ENCODE measurements around the gene ACACB.
A peak's percentile ranks its signal among the peaks of the same experiment; 100 is the strongest.

The ACACB gene

GRCh38 chr12:109276160-109276559, 159.8 kb downstream of the ACACB start:
- H3K9me3 ChIP-seq (ENCODE audit: control insufficient read depth, insufficient read depth, low read length), result no peaks in the 10 kb centered on the region
- H3K36me3 ChIP-seq (ENCODE audit: insufficient read depth, low read length), result no peaks in the 10 kb centered on the region
- H3K4me1 ChIP-seq (ENCODE audit: insufficient read depth, low read length), result peaks cover 9% of the 10 kb centered on the region; the same call in 1 of the 2 replicates
- no peak overlapping the region for H3K9ac ChIP-seq (ENCODE audit: low read depth, low read length)

DNA sequence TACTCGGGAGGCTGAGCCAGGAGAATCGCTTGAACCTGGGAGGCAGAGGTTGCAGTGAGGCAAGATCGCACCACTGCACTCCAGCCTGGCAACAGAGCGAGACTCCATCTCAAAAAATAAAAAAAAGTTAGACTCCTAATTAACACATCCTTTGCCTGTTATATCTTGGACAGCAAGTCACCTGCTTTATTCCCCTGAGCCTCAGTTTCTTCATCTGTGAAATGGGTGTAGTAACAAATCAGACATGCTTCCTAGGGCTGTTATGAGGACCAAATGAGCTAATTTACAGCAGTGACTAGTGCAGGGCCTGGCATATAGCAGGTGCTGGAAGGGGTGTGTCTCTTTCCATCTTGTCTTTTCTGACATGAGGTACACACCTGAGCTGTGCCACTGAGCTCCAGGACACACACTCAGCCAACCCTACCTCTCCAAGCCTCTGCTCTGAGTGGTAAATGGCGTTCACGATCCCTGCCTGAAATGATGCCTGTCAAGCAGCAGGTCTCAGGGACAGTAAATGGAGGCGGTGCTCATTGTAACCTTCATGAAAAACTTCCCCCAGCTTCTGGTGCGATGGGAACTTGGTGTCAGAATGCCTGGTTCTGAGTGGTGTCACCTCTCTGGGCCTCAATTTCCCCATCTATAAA, 161.0 kb downstream of the ACACB start:
- Histone ChIP-seq H3K9me3 (ENCODE audit: control insufficient read depth, insufficient read depth, low read length) (no peaks in the 10 kb centered on the region), H3K4me1 (ENCODE audit: insufficient read depth, low read length) (peaks cover 9% of the 10 kb centered on the region; the same call in 1 of the 2 replicates), H3K36me3 (ENCODE audit: insufficient read depth, low read length) (no peaks in the 10 kb centered on the region), H3K9ac (ENCODE audit: low read depth, low read length) (no peak overlapping the region)

DNA sequence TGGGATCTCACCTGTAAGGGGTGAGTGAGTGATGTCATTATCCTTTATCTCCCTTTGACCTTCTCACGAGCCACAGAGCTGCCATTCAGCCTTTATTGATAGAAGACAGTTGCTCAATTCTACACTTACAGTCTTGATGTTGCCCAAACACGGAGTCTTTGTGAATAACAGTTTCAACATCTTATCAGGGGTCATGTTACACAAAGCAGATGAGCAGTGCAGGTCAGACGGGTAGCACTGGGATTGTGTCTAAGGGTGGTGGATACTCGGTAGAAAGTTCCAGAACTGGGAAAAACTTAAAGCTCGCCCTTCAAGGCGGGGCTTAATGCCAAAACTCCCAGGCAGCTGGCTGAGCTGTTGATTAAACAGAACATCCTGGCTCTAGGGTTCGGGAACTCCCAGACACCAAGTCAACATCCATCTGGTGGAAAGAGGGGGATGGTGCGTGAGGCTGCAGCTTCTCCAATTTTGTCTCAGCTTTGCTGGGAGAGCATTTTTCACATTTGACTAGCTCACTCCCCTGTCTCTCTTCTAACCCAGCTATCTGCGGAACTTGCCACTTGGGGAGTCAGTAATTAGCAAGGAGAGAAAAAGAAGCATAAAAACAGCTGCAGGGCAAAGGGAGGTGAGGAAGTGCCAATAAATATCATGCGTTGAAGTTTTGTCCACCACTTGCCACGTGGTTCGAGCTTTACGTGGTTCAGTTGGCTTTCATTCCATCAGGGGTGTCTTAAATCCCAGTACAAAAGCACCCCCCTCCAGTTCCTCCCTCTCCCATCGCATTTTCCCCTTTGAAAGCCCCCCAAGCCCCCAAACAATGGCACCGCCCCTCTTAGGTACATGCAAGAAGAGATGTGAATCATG, 161.7 kb downstream of the ACACB start:
- H3K36me3 ChIP-seq (ENCODE audit: insufficient read depth, low read length), result no peaks in the 10 kb centered on the region
- H3K9ac ChIP-seq (ENCODE audit: low read depth, low read length), result no peak overlapping the region
- H3K4me1 ChIP-seq (ENCODE audit: insufficient read depth, low read length), result peaks cover 9% of the 10 kb centered on the region; the same call in 1 of the 2 replicates
- no peaks in the 10 kb centered on the region for H3K9me3 ChIP-seq (ENCODE audit: control insufficient read depth, insufficient read depth, low read length)

DNA sequence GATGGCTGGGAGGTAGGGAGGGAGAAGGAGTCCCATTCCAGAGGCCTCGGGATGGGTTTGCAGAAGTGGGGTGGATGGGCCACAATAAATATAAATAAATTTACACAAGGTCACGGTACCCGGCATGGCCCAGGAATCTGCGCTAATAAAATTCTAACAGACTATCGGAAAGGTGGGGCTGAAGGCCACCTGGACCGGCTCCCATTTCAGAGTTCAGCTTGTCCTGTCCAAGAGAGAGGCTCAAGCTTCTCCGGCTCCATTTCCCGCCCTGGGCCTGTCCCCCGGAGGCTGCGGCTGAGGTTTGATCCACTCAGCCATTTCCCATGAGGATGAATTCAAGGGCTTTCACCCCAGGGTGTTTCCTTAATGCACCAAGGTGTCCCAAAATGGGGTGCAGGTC, 162.5 kb downstream of the ACACB start:
- Histone ChIP-seq H3K36me3 (ENCODE audit: insufficient read depth, low read length) (no peaks in the 10 kb centered on the region), H3K9ac (ENCODE audit: low read depth, low read length) (no peak overlapping the region), H3K9me3 (ENCODE audit: control insufficient read depth, insufficient read depth, low read length) (no peaks in the 10 kb centered on the region), H3K4me1 (ENCODE audit: insufficient read depth, low read length) (peaks cover 9% of the 10 kb centered on the region; the same call in 1 of the 2 replicates)

DNA sequence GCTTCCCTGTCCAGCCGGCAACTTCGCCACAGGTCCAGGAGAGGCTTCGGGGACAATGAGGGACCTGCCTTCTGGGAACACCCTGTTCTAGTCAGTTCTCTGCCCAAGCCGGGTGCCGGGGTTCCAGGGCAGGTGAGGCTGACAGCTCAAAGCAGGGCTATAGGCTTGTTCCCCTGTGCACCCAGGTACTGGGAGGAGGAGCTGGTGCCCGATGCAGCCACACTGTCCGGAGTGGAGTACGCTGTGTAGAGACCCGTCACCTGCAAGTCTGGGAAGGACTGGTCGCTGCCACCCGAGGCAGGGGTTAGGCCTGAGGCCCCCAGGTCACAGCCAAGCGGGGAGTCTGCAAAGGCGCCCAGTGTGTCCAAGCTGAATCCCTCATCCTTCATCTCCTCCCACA, 163.1 kb downstream of the ACACB start:
- no peak overlapping the region for H3K9ac ChIP-seq (ENCODE audit: low read depth, low read length)
- no peaks in the 10 kb centered on the region for H3K36me3 ChIP-seq (ENCODE audit: insufficient read depth, low read length)
- no peaks in the 10 kb centered on the region for H3K9me3 ChIP-seq (ENCODE audit: control insufficient read depth, insufficient read depth, low read length)
- H3K4me1 ChIP-seq (ENCODE audit: insufficient read depth, low read length), result peaks cover 9% of the 10 kb centered on the region; the same call in 1 of the 2 replicates

DNA sequence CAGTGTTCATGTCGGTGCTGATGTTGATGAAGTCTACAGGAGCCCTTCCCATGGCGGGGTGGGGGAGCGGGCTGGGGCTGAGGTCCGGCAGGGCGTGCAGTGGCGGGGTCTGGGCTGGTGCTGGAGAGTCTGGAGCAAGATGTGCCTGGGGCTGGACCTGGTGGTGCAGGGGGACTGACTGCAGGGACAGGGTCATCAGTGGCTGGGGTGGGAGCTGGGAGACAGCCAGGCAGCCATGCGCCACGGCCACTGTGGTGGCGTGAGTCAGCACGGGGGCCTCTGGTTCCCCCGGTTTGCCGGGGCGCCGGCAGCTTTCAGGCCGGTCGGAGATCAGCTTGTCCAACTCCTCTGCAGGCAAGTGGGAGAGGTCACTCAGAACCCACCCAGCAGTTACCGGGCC, 165.1 kb downstream of the ACACB start:
- Histone ChIP-seq H3K36me3 (ENCODE audit: insufficient read depth, low read length) (no peaks in the 10 kb centered on the region), H3K9me3 (ENCODE audit: control insufficient read depth, insufficient read depth, low read length) (no peaks in the 10 kb centered on the region), H3K4me1 (ENCODE audit: insufficient read depth, low read length) (peaks cover 9% of the 10 kb centered on the region; the same call in 1 of the 2 replicates), H3K9ac (ENCODE audit: low read depth, low read length) (no peak overlapping the region)

DNA sequence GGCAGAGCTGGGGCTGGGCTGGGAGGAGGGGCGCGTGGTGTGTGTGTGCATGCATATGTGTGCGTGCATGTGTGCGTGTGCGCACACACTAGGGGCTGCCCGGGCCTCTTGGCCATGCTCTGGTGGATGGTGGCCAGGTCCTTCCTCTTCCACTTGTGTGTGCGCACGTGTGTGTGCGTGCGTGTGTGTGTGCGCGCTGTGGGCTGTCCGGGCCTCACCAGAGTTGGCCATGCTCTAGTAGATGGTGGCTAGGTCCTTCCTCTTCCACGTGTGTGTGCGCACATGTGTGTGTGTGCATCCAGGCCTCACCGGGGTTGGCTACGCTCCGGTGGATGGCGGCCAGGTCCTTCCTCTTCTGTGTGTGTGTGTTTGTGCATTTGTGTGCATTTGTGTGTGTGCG, 168.0 kb downstream of the ACACB start:
- Histone ChIP-seq H3K4me1 (ENCODE audit: insufficient read depth, low read length) (no peaks in the 10 kb centered on the region), H3K36me3 (ENCODE audit: insufficient read depth, low read length) (no peaks in the 10 kb centered on the region), H3K9ac (ENCODE audit: low read depth, low read length) (no peak overlapping the region), H3K9me3 (ENCODE audit: control insufficient read depth, insufficient read depth, low read length) (no peaks in the 10 kb centered on the region)

DNA sequence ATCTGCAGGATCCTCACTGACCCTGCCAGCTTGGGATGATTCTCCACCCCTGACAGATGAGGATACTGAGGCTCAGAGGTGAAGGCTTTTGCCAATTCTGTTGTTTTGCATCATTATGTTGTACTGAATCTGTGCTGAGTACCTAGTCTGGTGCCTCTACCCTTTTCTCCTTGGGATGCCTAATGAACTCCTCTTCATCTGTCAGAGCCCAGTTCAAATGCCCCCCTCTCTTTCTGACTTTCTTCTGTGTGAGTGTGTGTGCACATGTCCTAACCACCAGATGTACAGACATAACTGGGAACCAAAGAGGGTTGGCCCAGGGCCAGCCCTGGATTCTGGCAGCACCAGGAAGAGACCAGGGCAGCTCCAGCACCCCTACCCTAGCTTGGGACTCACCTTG, 169.9 kb downstream of the ACACB start:
- H3K9ac ChIP-seq (ENCODE audit: low read depth, low read length), result no peak overlapping the region
- H3K9me3 ChIP-seq (ENCODE audit: control insufficient read depth, insufficient read depth, low read length), result no peaks in the 10 kb centered on the region

GRCh38 chr12:109286652-109287051, 170.3 kb downstream of the ACACB start:
- H3K36me3 ChIP-seq (ENCODE audit: insufficient read depth, low read length), result no peaks in the 10 kb centered on the region
- H3K4me1 ChIP-seq (ENCODE audit: insufficient read depth, low read length), result no peaks in the 10 kb centered on the region; the same call in 1 of the 2 replicates
- no peak overlapping the region for H3K9ac ChIP-seq (ENCODE audit: low read depth, low read length)
- no peaks in the 10 kb centered on the region for H3K9me3 ChIP-seq (ENCODE audit: control insufficient read depth, insufficient read depth, low read length)

More for the DNA sequence above, 169.9 kb downstream of the ACACB start:
- H3K36me3 ChIP-seq (ENCODE audit: insufficient read depth, low read length), result no peaks in the 10 kb centered on the region
- H3K4me1 ChIP-seq (ENCODE audit: insufficient read depth, low read length), result no peaks in the 10 kb centered on the region

DNA sequence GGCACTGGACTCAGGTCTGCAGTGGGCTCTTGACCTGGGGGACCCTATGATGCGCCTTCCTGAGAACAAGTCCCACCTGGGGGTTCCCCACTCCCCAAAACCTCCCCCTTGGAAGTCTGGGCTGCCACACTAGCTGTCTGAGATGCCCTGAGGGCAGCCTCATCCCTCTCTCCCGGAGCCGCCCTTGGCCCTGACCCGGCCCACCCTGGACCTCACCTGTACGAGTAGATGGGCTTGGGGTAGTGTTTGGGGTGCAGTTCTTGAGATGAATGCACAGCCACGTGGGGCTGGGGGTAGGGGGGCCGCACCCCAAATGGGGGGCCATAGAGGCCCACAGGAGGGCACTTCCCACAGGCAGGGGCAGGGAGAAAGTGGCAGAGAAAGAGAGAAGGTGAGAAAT, 170.8 kb downstream of the ACACB start:
- no peaks in the 10 kb centered on the region for H3K9me3 ChIP-seq (ENCODE audit: control insufficient read depth, insufficient read depth, low read length)
- H3K9ac ChIP-seq (ENCODE audit: low read depth, low read length), result no peak overlapping the region

DNA sequence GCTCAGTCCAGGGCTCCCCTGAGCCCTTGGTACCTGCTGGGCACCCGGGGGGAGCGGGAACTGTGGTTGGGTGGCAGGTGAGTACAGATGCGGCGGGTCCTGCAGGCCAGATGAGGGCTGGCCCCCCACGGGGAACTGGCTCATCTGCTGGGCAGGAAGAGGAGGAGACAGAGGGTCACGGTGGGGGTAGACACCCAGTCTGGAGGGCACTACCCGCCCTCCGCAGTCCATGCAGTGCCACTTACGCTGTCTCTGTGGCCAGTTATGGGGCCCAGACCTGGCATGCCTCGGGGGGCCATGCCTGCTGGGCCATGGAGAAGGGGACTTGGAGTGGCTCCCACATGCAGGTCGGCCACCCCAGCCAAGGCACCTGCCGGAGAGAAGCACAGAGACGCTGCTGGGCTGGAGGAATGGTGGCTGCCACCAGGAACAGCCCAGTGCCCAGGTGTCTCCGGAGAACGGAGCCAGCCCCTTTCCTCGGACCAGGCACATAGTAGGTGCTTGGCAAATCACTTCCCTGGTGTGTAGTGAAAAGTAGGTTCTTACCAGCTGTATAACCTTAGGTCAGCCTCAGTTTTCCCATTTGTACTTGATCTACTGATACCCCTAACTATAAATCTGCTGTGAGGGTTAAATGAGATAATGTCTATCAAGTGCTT, 171.6 kb downstream of the ACACB start:
- Histone ChIP-seq H3K36me3 (ENCODE audit: insufficient read depth, low read length) (no peaks in the 10 kb centered on the region), H3K9me3 (ENCODE audit: control insufficient read depth, insufficient read depth, low read length) (no peaks in the 10 kb centered on the region), H3K9ac (ENCODE audit: low read depth, low read length) (peak overlapping the region; percentile 34; the same call in 1 of the 2 replicates), H3K4me1 (ENCODE audit: insufficient read depth, low read length) (no peaks in the 10 kb centered on the region; the same call in 1 of the 2 replicates)

More for the DNA sequence above, 170.8 kb downstream of the ACACB start:
- H3K4me1 ChIP-seq (ENCODE audit: insufficient read depth, low read length), result no peaks in the 10 kb centered on the region; the same call in 1 of the 2 replicates
- H3K36me3 ChIP-seq (ENCODE audit: insufficient read depth, low read length), result no peaks in the 10 kb centered on the region

DNA sequence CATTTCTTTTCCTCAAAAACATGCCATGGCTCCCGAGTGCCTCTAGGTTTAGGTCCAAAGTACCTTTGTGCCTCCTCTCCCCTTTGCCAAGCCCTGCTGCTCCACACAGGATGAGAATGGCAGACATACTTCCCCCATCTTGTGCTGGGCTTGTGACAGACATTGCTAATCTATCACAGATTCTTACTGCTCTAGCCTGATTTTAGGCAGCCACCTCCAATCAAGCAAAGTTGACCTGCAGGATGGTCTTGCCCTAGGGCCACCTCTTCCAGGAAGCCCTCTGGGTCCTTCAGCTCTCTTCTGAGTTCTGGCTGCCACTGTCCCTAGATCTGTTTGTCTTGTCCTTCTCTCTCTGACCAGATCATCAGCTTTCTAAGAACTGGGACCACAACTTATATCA, 172.2 kb downstream of the ACACB start:
- Histone ChIP-seq H3K9ac (ENCODE audit: low read depth, low read length) (peak overlapping the region; percentile 34; the same call in 1 of the 2 replicates), H3K9me3 (ENCODE audit: control insufficient read depth, insufficient read depth, low read length) (no peaks in the 10 kb centered on the region), H3K4me1 (ENCODE audit: insufficient read depth, low read length) (no peaks in the 10 kb centered on the region; the same call in 1 of the 2 replicates), H3K36me3 (ENCODE audit: insufficient read depth, low read length) (no peaks in the 10 kb centered on the region)

GRCh38 chr12:109289004-109289403, 172.6 kb downstream of the ACACB start:
- Histone ChIP-seq H3K36me3 (ENCODE audit: insufficient read depth, low read length) (no peaks in the 10 kb centered on the region), H3K9me3 (ENCODE audit: control insufficient read depth, insufficient read depth, low read length) (no peaks in the 10 kb centered on the region), H3K4me1 (ENCODE audit: insufficient read depth, low read length) (no peaks in the 10 kb centered on the region; the same call in 1 of the 2 replicates), H3K9ac (ENCODE audit: low read depth, low read length) (no peak overlapping the region)

DNA sequence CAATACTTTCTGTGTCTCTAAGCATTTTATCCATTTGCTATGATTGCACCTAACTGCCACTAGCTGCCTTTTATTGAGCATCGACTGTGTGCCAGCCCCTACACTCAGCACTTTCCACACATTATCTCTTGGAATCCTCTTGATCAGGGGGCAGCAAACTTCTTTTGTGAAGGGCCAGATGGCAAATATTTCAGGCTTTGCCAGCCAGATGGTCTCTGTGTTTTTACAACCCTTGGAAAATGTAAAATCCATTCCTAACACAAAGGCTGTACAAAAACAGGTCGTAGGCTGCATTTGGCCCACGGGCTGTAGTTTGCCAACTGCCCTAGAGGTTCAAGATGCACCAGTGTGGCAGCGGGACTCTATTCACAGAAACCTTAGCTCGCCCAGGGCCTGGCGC, 173.2 kb downstream of the ACACB start:
- Histone ChIP-seq H3K9ac (ENCODE audit: low read depth, low read length) (no peak overlapping the region), H3K36me3 (ENCODE audit: insufficient read depth, low read length) (no peaks in the 10 kb centered on the region), H3K9me3 (ENCODE audit: control insufficient read depth, insufficient read depth, low read length) (no peaks in the 10 kb centered on the region), H3K4me1 (ENCODE audit: insufficient read depth, low read length) (no peaks in the 10 kb centered on the region; the same call in 1 of the 2 replicates)

Measured in ES-I3 (cell line).